A549 (cell line): ENCODE data around the gene SUGCT. TPM values are rescaled to one million over a fixed set of nuclear protein-coding genes. Genes with fewer than 3 reads are reported as not detected.

ENCODE experiments used
- ATAC-seq, 2 experiments: fragments of 200-7000 bp in 1 of 2; fragments of >200 bp in 1 of 2; cut with Nextera tagmentation in 1 of 2; cut with Tn5 transposase in 1 of 2; 3 replicates each; pipeline versions ENCODE4 v1.8.0 to v1.9.1; 2018 to 2020; ENCODE audit warnings: mild to moderate bottlenecking in 1 of 2, moderate library complexity in 1 of 2
- CTCF ChIA-PET: fragments of 300-600 bp; sonication (Branson Sonifier 250); formaldehyde crosslinking; extraction: SDS; loops from one replicate; lab custom pipeline; 2021; ENCODE audit warnings: antibody characterized with exemption, inconsistent platforms; lab: Yijun Ruan, JAX
- POLR2A ChIA-PET: fragments of 350-600 bp; formaldehyde crosslinking; extraction: SDS; loops from one replicate; lab custom pipeline; 2021; ENCODE audit warnings: antibody characterized with exemption, inconsistent platforms; lab: Yijun Ruan, JAX
- DNase-seq, 2 experiments: peaks; one replicate each; pipeline versions ENCODE4 v3.0.0 to v3.0.0-alpha.2; 2011 to 2016; ENCODE audit warnings: low read depth in 1 of 2, low spot score in 1 of 2
- FAIRE-seq: peaks from 2 replicates; lab custom pipeline; 2011; peaks lifted over from hg19 to GRCh38; lab: Jason Lieb, UNC
- H3K27ac ChIP-seq, 2 experiments: fragments of >200 bp; sonication (Bioruptor Twin); formaldehyde crosslinking; 3 replicates each; pipeline ENCODE4 v1.5.1; 2016 to 2017
- H3K4me1 ChIP-seq: fragments of >200 bp; sonication (Bioruptor Twin); formaldehyde crosslinking; 3 replicates; pipeline ENCODE4 v1.6.1; 2016
- H3K4me2 ChIP-seq: fragments of >200 bp; sonication (Bioruptor Twin); formaldehyde crosslinking; 3 replicates; pipeline ENCODE4 v1.6.1; 2016
- H3K4me3 ChIP-seq: fragments of >200 bp; sonication (Bioruptor Twin); formaldehyde crosslinking; 3 replicates; pipeline ENCODE4 v1.5.1; 2016
- H3K9me3 ChIP-seq: fragments of >200 bp; sonication (Bioruptor Twin); formaldehyde crosslinking; 3 replicates; pipeline ENCODE4 v1.6.1; 2016
- ATOH8 ChIP-seq: fragments of 250-450 bp; sonication (Bioruptor Pico); IDR thresholded peaks from 2 replicates; pipeline ENCODE4 v1.5.0; 2020; ENCODE audit warnings: low read depth, mild to moderate bottlenecking, moderate library complexity
- BCL3 ChIP-seq: fragments of >200 bp; sonication (Bioruptor Twin); formaldehyde crosslinking; IDR thresholded peaks from 3 replicates; pipeline ENCODE4 v1.6.1; 2016
- BHLHE40 ChIP-seq: IDR thresholded peaks from 2 replicates; pipeline ENCODE4 v1.6.1; 2012; ENCODE audit warnings: low read depth, low read length, inconsistent platforms
- CBX8 ChIP-seq: fragments of 200-600 bp; sonication (generic); IDR thresholded peaks from 2 replicates; pipeline ENCODE4 v1.6.1; 2016
- CTCF ChIP-seq: fragments of >200 bp; sonication (Bioruptor Twin); formaldehyde crosslinking; IDR thresholded peaks from 3 replicates; pipeline ENCODE4 v1.5.1; 2016
- EHF ChIP-seq: fragments of 250-450 bp; sonication (Bioruptor Pico); IDR thresholded peaks from 2 replicates; pipeline ENCODE4 v1.5.0; 2020; ENCODE audit warnings: mild to moderate bottlenecking
- ELK1 ChIP-seq: fragments of 150-350 bp; IDR thresholded peaks from 2 replicates; pipeline ENCODE4 v1.6.1; 2014; ENCODE audit warnings: low read depth, mild to moderate bottlenecking, low read length
- HOXB13 ChIP-seq: fragments of 250-450 bp; sonication (Bioruptor Pico); IDR thresholded peaks from 2 replicates; pipeline ENCODE4 v1.5.0; 2020; ENCODE audit warnings: low read depth, mild to moderate bottlenecking, moderate library complexity
- HOXB5 ChIP-seq: fragments of 250-450 bp; sonication (Bioruptor Pico); IDR thresholded peaks from 2 replicates; pipeline ENCODE4 v1.5.0; 2020; ENCODE audit warnings: mild to moderate bottlenecking, moderate library complexity
- KDM1A ChIP-seq: fragments of 200-600 bp; sonication (generic); IDR thresholded peaks from 2 replicates; pipeline ENCODE4 v1.6.1; 2016; ENCODE audit warnings: low read depth, mild to moderate bottlenecking
- MAZ ChIP-seq: fragments of 150-350 bp; IDR thresholded peaks from 2 replicates; pipeline ENCODE4 v1.6.1; 2014; ENCODE audit warnings: antibody characterized with exemption, low read depth, low read length, borderline replicate concordance
- MYC ChIP-seq: IDR thresholded peaks from 2 replicates; pipeline ENCODE4 v1.6.1; 2012; ENCODE audit warnings: mild to moderate bottlenecking, inconsistent platforms, low read length, improper control_type of control experiment, borderline replicate concordance
- NFE2L2 ChIP-seq: fragments of 150-350 bp; conservative IDR thresholded peaks from 2 replicates; pipeline ENCODE4 v1.6.1; 2014; ENCODE audit warnings: low read length
- RARB ChIP-seq: fragments of 250-450 bp; sonication (Bioruptor Pico); IDR thresholded peaks from 2 replicates; pipeline ENCODE4 v1.8.0; 2021; ENCODE audit warnings: mild to moderate bottlenecking, moderate library complexity
- REST ChIP-seq: fragments of 200-600 bp; sonication (generic); IDR thresholded peaks from 2 replicates; pipeline ENCODE4 v1.6.1; 2016; ENCODE audit warnings: antibody characterized with exemption, mild to moderate bottlenecking, moderate library complexity
- RFX5 ChIP-seq: fragments of 450-650 bp; IDR thresholded peaks from 2 replicates; pipeline ENCODE4 v1.7.1; 2014; ENCODE audit warnings: antibody characterized with exemption, mild to moderate bottlenecking, moderate library complexity
- SREBF2 ChIP-seq: fragments of 450-650 bp; IDR thresholded peaks from 2 replicates; pipeline ENCODE4 v1.6.1; 2014; ENCODE audit warnings: mild to moderate bottlenecking, moderate library complexity
- TFCP2L1 ChIP-seq: fragments of 250-450 bp; sonication (Bioruptor Pico); IDR thresholded peaks from 2 replicates; pipeline ENCODE4 v1.5.0; 2021; ENCODE audit warnings: mild to moderate bottlenecking
- TP53 ChIP-seq: fragments of 250-450 bp; sonication (Bioruptor Pico); IDR thresholded peaks from 2 replicates; pipeline ENCODE4 v1.5.0; 2021; ENCODE audit warnings: mild to moderate bottlenecking, moderate library complexity
- ZFP36 ChIP-seq: fragments of 450-650 bp; IDR thresholded peaks from 2 replicates; pipeline ENCODE4 v1.6.1; 2014; ENCODE audit warnings: borderline replicate concordance; ENCODE audit not compliant: partially characterized antibody
- ZSCAN20 ChIP-seq: fragments of 250-450 bp; sonication (Bioruptor Pico); IDR thresholded peaks from 2 replicates; pipeline ENCODE4 v1.8.0; 2022; ENCODE audit warnings: mild to moderate bottlenecking, moderate library complexity
- WGBS: methylation state at CpG from one replicate; pipeline ENCODE4 v1.1.6; 2017; ENCODE audit errors: missing lambda C conversion rate; 5-methylcytosine and 5-hydroxymethylcytosine counted together
- polyA plus RNA-seq, 4 experiments: library from polyadenylated mRNA; depleted of rRNA in 3 of 4; stranded (reverse); fragments of >200 nt; fragmentation: RNase III in 1 of 4; extraction: RNeasy Plus Mini Kit Qiagen cat#74134 plus additional on column Dnase treatment in 1 of 4; gene quantifications; 2 replicates in 3 of 4; 3 replicates in 1 of 4; pipeline ENCODE4 v1.2.3, GENCODE V29; 2011 to 2017

SUGCT gene
- polyA plus RNA-seq, 2 of the 4 experiments (the other 2 are of a cell fraction) = 1.4 to 1.6 TPM

GRCh38 chr7:40230101-40230500, 95.3 kb downstream of the SUGCT start:
- Histone ChIP-seq H3K4me1 (no peaks in the 10 kb centered on the region), H3K9me3 (no peaks in the 10 kb centered on the region), H3K4me2 (no peak overlapping the region), H3K27ac (no peak overlapping the region), H3K4me3 (no peak overlapping the region)
- no peak for ATAC-seq
- TF ChIP-seq CBX8 (no peak), BCL3 (no peak), TFCP2L1 (CRISPR knock-in tag) (no peak), HOXB13 (CRISPR knock-in tag) (no peak), TP53 (CRISPR knock-in tag) (no peak), EHF (CRISPR knock-in tag) (no peak), MYC (no peak), MAZ (no peak), ELK1 (no peak), CTCF (no peak), RFX5 (no peak)
- POLR2A ChIA-PET = no interaction called here
- CTCF ChIA-PET = interaction anchor here (1.2 kb wide), 1 partner anchor 254 kb away, joined by 4 read pairs; no protein-coding TSS in a partner anchor
- WGBS = 33% methylated on average over 4 of the region's 4 CpGs
- DNase-seq = no peak
- no peak for FAIRE-seq

GRCh38 chr7:40231796-40232195, 97.0 kb downstream of the SUGCT start:
- H3K4me3 ChIP-seq = no peak overlapping the region
- no peak for DNase-seq
- H3K27ac ChIP-seq = no peak overlapping the region
- ChIA-PET POLR2A (no interaction called here), CTCF (interaction anchor here (0.6 to 3.2 kb wide), 22 partner anchors 7 to 1554 kb away, joined by 3 to 24 read pairs (median 4); partner anchors contain the start of gene MPLKIP)
- no peak; a peak in 1 of 6 replicates for ATAC-seq
- TF ChIP-seq SREBF2 (no peak), ZFP36 (no peak), ATOH8 (CRISPR knock-in tag) (no peak), ZSCAN20 (CRISPR knock-in tag) (no peak), ELK1 (no peak), BHLHE40 (no peak), NFE2L2 (no peak), REST (no peak), RFX5 (no peak), CTCF (no peak), RARB (CRISPR knock-in tag) (no peak), HOXB5 (no peak), TP53 (CRISPR knock-in tag) (no peak), KDM1A (no peak)
- no peak for FAIRE-seq
- H3K9me3 ChIP-seq = no peaks in the 10 kb centered on the region
- WGBS = 11% methylated on average over 1 of the region's 1 CpG
- no peaks in the 10 kb centered on the region for H3K4me1 ChIP-seq
- H3K4me2 ChIP-seq = no peak overlapping the region
